ENCODE measurements around the gene TANGO6. TPM values are rescaled to one million over a fixed set of nuclear protein-coding genes. Genes with fewer than 3 reads are reported as not detected.

Gene TANGO6
- total and polyA plus RNA-seq, 10 of the 15 experiments (the other 5 are each of a cell fraction or from before 2014, with no cell fraction given): 1.1 to 20.6 (median 11.0) TPM

DNA sequence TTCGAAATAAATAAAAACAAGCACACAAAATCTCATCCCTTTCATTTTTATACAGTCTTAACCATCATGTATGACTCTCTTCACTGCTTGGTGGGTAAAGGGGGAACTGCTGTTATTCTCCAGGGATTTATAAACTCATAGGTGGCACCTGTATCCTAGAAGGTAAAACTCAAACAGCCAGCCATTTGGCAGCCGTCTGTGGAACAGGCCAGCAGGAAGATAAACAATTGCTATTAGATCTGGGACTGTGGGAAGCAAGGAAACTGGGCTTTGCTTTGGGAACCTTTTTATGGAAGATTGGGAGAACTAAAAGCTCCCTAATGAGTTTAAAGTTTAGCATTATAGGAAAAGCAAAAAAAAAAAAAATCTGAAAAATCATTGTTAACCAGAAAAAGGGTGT, 126.0 kb downstream of the TANGO6 start (continued):
- TF ChIP-seq KDM1A (IDR thresholded peaks at IDR 0.05; ENCODE audit: borderline replicate concordance): no peak
- TF ChIP-seq MEF2B (IDR thresholded peaks at IDR 0.05; ENCODE audit: partially characterized antibody, poor library complexity, severe bottlenecking): no peak
- no peak for TF ChIP-seq RAD21 (IDR thresholded peaks at IDR 0.05; ENCODE audit: insufficient read depth, low read depth, low read length)
- TF ChIP-seq ZNF217 (IDR thresholded peaks at IDR 0.05): no peak
- TF ChIP-seq, protein P1, sequence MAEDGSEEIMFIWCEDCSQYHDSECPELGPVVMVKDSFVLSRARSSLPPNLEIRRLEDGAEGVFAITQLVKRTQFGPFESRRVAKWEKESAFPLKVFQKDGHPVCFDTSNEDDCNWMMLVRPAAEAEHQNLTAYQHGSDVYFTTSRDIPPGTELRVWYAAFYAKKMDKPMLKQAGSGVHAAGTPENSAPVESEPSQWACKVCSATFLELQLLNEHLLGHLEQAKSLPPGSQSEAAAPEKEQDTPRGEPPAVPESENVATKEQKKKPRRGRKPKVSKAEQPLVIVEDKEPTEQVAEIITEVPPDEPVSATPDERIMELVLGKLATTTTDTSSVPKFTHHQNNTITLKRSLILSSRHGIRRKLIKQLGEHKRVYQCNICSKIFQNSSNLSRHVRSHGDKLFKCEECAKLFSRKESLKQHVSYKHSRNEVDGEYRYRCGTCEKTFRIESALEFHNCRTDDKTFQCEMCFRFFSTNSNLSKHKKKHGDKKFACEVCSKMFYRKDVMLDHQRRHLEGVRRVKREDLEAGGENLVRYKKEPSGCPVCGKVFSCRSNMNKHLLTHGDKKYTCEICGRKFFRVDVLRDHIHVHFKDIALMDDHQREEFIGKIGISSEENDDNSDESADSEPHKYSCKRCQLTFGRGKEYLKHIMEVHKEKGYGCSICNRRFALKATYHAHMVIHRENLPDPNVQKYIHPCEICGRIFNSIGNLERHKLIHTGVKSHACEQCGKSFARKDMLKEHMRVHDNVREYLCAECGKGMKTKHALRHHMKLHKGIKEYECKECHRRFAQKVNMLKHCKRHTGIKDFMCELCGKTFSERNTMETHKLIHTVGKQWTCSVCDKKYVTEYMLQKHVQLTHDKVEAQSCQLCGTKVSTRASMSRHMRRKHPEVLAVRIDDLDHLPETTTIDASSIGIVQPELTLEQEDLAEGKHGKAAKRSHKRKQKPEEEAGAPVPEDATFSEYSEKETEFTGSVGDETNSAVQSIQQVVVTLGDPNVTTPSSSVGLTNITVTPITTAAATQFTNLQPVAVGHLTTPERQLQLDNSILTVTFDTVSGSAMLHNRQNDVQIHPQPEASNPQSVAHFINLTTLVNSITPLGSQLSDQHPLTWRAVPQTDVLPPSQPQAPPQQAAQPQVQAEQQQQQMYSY (CRISPR knock-in tag; IDR thresholded peaks at IDR 0.05): no peak
- no peak for TF ChIP-seq NFYB (IDR thresholded peaks at IDR 0.05; ENCODE audit: insufficient read depth, low read depth, low read length)
- TF ChIP-seq STAT1 (conservative IDR thresholded peaks at IDR 0.05): no peak
- TF ChIP-seq CBX3 (IDR thresholded peaks at IDR 0.05; ENCODE audit: borderline replicate concordance, low read depth): no peak

DNA sequence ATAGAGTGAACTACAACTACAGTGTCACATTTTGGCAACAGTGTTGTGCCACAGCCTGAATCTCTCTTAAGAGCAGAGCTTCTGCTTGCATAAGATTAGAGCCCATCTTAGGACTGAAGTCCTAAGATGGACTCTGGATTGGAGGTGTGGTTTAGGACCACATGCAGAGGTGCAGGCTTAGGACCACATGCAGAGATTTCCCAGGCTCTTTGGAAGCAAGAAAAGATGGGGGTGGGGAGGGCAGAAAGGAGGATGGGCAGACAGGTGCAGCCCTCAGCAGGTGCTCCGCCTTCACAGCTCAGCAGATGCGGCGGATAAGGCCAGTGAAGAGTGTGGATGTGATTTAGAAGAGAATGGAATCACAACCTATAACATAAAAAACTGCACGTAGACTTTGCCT, 128.7 kb downstream of the TANGO6 start:
- RAD21 ChIA-PET (ENCODE audit: unreplicated experiment): no interaction called here
- no peaks in the 10 kb centered on the region for H3K27me3 ChIP-seq (replicated peaks in 1 of 2; ENCODE audit: control insufficient read depth in 2 of 2, insufficient read depth in 2 of 2, low read length in 1 of 2)
- DNase-seq (ENCODE audit: low read depth, low spot score): no peak
- H3K9ac ChIP-seq (ENCODE audit: control insufficient read depth, insufficient read depth, low read length): no peak overlapping the region
- in situ Hi-C loops (cut with MboI): no loop called here
- POLR2A ChIA-PET: no interaction called here
- H3K4me1 ChIP-seq (ENCODE audit: control insufficient read depth, insufficient read depth, low read length): no peaks in the 10 kb centered on the region
- H3K9me3 ChIP-seq (replicated peaks; ENCODE audit: control insufficient read depth, insufficient read depth, low read length): no peaks in the 10 kb centered on the region
- intact Hi-C loops (cut with micrococcal nuclease; ENCODE audit: unreplicated experiment): no loop called here
- 79% methylated on average over 4 of the region's 4 CpGs for WGBS (ENCODE audit: insufficient coverage, insufficient replicate concordance, low lambda C conversion rate, missing lambda C conversion rate)
- FAIRE-seq: no peak
- no peak overlapping the region for H3K4me2 ChIP-seq (ENCODE audit: control insufficient read depth, insufficient read depth)
- SMC1A ChIA-PET (ENCODE audit: uncharacterized antibody, unreplicated experiment): no interaction called here
- CTCF ChIA-PET: no interaction called here
- no peaks in the 10 kb centered on the region; a peak in 1 of 4 replicates for H3K36me3 ChIP-seq (ENCODE audit: control insufficient read depth in 2 of 2, insufficient read depth in 2 of 2, low read length in 1 of 2)
- no peak overlapping the region for H3K27ac ChIP-seq (ENCODE audit: control insufficient read depth, insufficient read depth)
- H3K4me3 ChIP-seq: no peak overlapping the region
- no peak overlapping the region for H2AFZ ChIP-seq (ENCODE audit: control insufficient read depth, low read depth, low read length)
- no peak for ATAC-seq
- no peaks in the 10 kb centered on the region for H3K79me2 ChIP-seq (ENCODE audit: control insufficient read depth, insufficient read depth, low read length)
- no TSS peak for BruUV-seq (replicated peaks)
- no peaks in the 10 kb centered on the region for H4K20me1 ChIP-seq (ENCODE audit: control insufficient read depth, insufficient read depth)
- TF ChIP-seq, protein P2, sequence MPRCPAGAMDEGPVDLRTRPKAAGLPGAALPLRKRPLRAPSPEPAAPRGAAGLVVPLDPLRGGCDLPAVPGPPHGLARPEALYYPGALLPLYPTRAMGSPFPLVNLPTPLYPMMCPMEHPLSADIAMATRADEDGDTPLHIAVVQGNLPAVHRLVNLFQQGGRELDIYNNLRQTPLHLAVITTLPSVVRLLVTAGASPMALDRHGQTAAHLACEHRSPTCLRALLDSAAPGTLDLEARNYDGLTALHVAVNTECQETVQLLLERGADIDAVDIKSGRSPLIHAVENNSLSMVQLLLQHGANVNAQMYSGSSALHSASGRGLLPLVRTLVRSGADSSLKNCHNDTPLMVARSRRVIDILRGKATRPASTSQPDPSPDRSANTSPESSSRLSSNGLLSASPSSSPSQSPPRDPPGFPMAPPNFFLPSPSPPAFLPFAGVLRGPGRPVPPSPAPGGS (IDR thresholded peaks at IDR 0.05; ENCODE audit: borderline replicate concordance, insufficient read depth, low read depth, low read length, poor library complexity, severe bottlenecking): no peak
- TF ChIP-seq LARP7 (IDR thresholded peaks at IDR 0.05): no peak
- TF ChIP-seq TCF12 (IDR thresholded peaks at IDR 0.05; ENCODE audit: low read depth, low read length): no peak
- no peak for TF ChIP-seq ZNF24 (IDR thresholded peaks at IDR 0.05)
- no peak for TF ChIP-seq BHLHE40 (IDR thresholded peaks at IDR 0.05; ENCODE audit: borderline replicate concordance in 1 of 2, low read depth in 2 of 2, low read length in 1 of 2)
- TF ChIP-seq CBFB (IDR thresholded peaks at IDR 0.05; ENCODE audit: low read depth): no peak
- TF ChIP-seq, protein P3, sequence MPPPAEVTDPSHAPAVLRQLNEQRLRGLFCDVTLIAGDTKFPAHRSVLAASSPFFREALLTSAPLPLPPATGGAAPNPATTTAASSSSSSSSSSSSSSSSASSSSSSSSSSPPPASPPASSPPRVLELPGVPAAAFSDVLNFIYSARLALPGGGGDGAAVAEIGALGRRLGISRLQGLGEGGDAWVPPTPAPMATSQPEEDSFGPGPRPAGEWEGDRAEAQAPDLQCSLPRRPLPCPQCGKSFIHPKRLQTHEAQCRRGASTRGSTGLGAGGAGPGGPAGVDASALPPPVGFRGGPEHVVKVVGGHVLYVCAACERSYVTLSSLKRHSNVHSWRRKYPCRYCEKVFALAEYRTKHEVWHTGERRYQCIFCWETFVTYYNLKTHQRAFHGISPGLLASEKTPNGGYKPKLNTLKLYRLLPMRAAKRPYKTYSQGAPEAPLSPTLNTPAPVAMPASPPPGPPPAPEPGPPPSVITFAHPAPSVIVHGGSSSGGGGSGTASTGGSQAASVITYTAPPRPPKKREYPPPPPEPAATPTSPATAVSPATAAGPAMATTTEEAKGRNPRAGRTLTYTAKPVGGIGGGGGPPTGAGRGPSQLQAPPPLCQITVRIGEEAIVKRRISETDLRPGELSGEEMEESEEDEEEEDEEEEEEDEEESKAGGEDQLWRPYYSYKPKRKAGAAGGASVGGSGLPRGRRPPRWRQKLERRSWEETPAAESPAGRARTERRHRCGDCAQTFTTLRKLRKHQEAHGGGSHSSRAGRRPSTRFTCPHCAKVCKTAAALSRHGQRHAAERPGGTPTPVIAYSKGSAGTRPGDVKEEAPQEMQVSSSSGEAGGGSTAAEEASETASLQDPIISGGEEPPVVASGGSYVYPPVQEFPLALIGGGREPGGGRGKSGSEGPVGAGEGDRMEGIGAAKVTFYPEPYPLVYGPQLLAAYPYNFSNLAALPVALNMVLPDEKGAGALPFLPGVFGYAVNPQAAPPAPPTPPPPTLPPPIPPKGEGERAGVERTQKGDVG (CRISPR knock-in tag; IDR thresholded peaks at IDR 0.05): no peak
- TF ChIP-seq IKZF1 (conservative IDR thresholded peaks at IDR 0.05): no peak
- no peak for TF ChIP-seq TARDBP (IDR thresholded peaks at IDR 0.05; ENCODE audit: borderline replicate concordance)
